Stomach smooth muscle (tissue), 2 donors: ENCODE measurements around the gene ELANE.
A peak's percentile ranks its signal among the peaks of the same experiment; 100 is the strongest.
"Not testable (repeated sequence)": the region's sequence is repeated elsewhere in the genome, so short reads cannot be mapped to it uniquely, and the experiment has no call there.

Experiments used
- H3K27ac ChIP-seq: one replicate; pipeline ENCODE4 v1.7.0; 2013; ENCODE audit warnings: mild to moderate bottlenecking, low read length, inconsistent platforms
- H3K27me3 ChIP-seq, 2 donors: one replicate each; pipeline ENCODE4 v1.7.0; 2013; ENCODE audit warnings: low read length in 2 of 2; ENCODE audit not compliant: insufficient read depth in 2 of 2, control insufficient read depth in 1 of 2
- H3K36me3 ChIP-seq, 2 donors: one replicate each; pipeline ENCODE4 v1.7.0; 2013; ENCODE audit warnings: low read length in 2 of 2; ENCODE audit not compliant: control insufficient read depth in 2 of 2, insufficient read depth in 2 of 2
- H3K4me1 ChIP-seq: one replicate; pipeline ENCODE4 v1.7.0; 2013; ENCODE audit warnings: low read length; ENCODE audit not compliant: control insufficient read depth, insufficient read depth
- H3K4me3 ChIP-seq, 2 donors: one replicate each; pipeline ENCODE4 v1.7.0; 2013; ENCODE audit warnings: low read length in 2 of 2
- H3K9ac ChIP-seq, 2 donors: one replicate each; pipeline ENCODE4 v1.7.0; 2013; ENCODE audit warnings: low read length in 2 of 2, mild to moderate bottlenecking in 1 of 2
- H3K9me3 ChIP-seq, 2 donors: one replicate each; pipeline ENCODE4 v1.7.0; 2013; ENCODE audit warnings: low read length in 2 of 2; ENCODE audit not compliant: control insufficient read depth in 2 of 2
- donor health status: healthy.
- donor health status: Pancreatic carcinoma.

ELANE gene

DNA sequence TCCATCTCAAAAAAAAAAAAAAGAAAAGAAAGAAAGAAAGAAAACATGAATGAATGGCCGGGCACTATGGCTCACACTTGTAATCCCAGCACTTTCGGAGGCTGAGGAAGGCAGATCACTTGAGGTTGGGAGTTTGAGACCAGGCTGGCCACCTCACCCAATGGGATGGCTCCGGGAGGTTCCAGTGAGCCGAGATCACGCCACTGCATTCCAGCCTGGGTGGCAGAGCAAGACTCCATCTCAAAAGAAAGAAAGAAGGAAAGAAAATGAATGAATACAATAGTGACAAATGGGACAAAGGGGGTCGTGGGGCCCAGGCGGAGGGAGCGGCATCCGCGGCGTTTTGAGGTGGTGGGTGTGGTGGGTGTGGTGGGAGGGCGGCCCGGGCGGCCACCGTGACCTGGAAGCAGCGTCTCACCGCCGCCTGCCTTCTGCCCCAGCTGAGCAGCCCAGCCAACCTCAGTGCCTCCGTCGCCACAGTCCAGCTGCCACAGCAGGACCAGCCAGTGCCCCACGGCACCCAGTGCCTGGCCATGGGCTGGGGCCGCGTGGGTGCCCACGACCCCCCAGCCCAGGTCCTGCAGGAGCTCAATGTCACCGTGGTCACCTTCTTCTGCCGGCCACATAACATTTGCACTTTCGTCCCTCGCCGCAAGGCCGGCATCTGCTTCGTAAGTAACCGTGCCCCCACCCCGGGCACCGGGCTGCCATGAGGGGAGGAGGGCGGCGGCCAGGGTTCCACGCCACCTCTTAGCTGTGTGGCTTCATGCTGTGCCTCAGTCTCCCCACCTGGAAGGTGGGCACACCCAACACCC, 6.2 kb upstream of the ELANE start:
- Histone ChIP-seq H3K9me3 (no peaks in the 10 kb centered on the region), H3K4me3 (no peak overlapping the region), H3K36me3 (no peaks in the 10 kb centered on the region), H3K27me3 (peaks cover 24 to 28% of the 10 kb centered on the region in 2 donors), H3K4me1 (peaks cover 25% of the 10 kb centered on the region), H3K9ac (no peak overlapping the region), H3K27ac (no peak overlapping the region)

DNA sequence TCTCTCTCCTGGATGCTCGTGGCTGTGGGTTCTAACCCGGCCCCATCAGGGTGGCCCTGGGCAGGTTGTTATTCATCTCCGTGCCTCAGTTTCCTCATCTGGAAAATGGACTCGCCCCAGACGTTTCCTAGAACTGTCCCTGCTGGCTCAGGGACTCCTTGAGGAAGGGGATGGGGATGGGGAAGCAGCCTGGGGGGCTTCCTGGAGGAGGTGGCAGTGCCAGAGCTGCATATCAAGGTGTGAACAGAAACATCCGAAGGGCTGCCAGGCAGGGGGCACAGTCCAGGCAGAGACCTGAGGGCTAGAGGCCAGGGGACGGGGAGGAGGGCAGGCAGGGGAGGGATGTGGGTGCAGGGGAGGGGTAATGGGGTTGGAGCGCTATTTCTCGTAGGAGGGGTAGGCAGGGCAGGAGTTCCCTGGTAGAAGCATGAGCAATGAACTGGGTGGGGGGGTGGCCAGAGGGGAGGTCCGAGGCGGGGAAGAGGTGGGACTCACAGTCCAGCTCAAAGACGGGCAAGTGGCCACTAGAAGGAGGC, 3.6 kb upstream of the ELANE start:
- H3K4me1 ChIP-seq: peaks cover 23% of the 10 kb centered on the region

GRCh38 chr19:849195-849594, 2.9 kb upstream of the ELANE start:
- peaks cover 20 to 23% of the 10 kb centered on the region in 2 donors for H3K27me3 ChIP-seq
- not testable (repeated sequence) for H3K9me3 ChIP-seq, H3K4me3 ChIP-seq, H3K27ac ChIP-seq, H3K9ac ChIP-seq, H3K36me3 ChIP-seq
- H3K4me1 ChIP-seq: peaks cover 18% of the 10 kb centered on the region

More for the DNA sequence above, 3.6 kb upstream of the ELANE start:
- Histone ChIP-seq H3K27me3 (peaks cover 18 to 29% of the 10 kb centered on the region in 2 donors), H3K9ac (no peak overlapping the region), H3K36me3 (no peaks in the 10 kb centered on the region), H3K9me3 (no peaks in the 10 kb centered on the region), H3K27ac (no peak overlapping the region), H3K4me3 (no peak overlapping the region)

DNA sequence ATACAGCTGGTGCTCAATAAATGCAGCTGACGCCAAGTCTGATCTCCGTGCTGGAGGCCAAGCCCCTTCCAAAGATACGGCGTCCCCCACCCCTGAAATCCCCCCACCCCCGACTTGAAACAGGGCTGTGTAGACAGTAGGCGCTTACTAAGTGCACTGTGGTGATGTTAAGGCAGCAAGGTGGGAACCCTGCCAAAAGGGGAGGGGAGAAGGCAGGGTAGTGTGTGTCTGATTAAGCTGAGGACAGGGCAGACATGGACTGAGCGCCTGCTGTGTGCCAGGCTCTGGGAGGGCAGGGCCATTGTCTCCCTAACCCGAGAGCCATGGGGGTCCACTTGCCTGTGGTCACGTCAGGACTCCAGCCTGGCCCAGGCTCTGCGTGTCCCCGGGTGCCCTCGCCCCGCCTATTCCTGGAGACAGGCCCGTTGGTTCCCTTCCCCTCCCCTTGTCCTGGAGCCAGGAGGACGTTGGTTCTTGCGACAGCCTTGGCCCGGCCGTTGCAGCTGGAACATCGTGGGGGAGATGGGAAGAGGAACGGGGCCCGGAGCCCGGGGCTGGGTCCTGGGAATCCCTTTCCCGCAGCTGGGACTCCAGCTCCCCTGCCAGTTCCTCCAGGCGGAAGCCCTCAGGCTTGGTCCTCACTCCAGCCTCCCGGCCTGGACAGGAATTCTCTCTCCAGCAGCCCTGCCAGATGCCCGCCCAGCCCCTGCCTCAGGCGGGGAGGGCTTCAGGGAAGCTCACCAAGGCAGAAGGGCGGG, 1.7 kb upstream of the ELANE start:
- no peaks in the 10 kb centered on the region for H3K9me3 ChIP-seq
- peaks cover 16 to 25% of the 10 kb centered on the region in 2 donors for H3K27me3 ChIP-seq
- no peaks in the 10 kb centered on the region for H3K36me3 ChIP-seq
- H3K4me3 ChIP-seq: peak overlapping the region in 1 of 2 donors; percentile 57
- peaks cover 18% of the 10 kb centered on the region for H3K4me1 ChIP-seq
- peak overlapping the region; percentile 67 for H3K27ac ChIP-seq
- H3K9ac ChIP-seq: peak overlapping the region; percentile 16 to 29

DNA sequence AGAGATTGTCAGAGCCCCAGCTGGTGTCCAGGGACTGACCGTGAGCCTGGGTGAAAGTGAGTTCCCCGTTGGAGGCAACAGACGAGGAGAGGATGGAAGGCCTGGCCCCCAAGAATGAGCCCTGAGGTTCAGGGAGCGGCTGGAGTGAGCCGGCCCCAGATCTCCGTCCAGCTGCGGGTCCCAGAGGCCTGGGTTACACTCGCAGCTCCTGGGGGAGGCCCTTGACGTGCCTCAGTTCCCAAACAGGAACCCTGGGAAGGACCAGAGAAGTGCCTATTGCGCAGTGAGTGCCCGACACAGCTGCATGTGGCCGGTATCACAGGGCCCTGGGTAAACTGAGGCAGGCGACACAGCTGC, 1.1 kb upstream of the ELANE start:
- H3K27ac ChIP-seq: peak overlapping the region; percentile 67
- no peaks in the 10 kb centered on the region for H3K9me3 ChIP-seq
- H3K4me3 ChIP-seq: peak overlapping the region in 1 of 2 donors; percentile 57
- H3K27me3 ChIP-seq: peaks cover 16 to 22% of the 10 kb centered on the region in 2 donors
- H3K4me1 ChIP-seq: peaks cover 18% of the 10 kb centered on the region
- peak overlapping the region; percentile 16 to 29 for H3K9ac ChIP-seq
- no peaks in the 10 kb centered on the region for H3K36me3 ChIP-seq

DNA sequence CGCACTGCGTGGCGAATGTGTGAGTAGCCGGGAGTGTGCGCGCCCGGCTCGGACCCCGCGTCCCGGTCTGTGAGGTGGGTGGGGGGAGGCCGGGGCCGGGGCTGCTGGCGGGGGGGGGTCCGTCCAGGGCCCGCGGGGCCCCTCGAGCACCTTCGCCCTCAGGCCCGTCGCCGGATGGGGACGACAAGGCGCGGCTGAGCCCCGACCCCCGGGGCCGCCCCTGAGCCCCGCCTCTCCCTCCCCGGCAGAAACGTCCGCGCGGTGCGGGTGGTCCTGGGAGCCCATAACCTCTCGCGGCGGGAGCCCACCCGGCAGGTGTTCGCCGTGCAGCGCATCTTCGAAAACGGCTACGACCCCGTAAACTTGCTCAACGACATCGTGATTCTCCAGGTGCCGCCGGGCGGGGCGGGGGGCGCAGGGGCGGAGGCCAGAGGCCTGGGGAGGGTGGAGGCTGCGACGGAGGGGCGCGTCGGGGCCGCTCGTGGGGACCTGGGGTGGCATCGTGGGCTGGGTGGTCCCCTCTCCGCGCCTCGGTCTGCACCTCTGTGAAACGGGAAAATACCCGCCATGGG, 997 bp downstream of the ELANE start:
- no peaks in the 10 kb centered on the region for H3K9me3 ChIP-seq
- no peaks in the 10 kb centered on the region for H3K36me3 ChIP-seq
- peaks cover 12% of the 10 kb centered on the region for H3K4me1 ChIP-seq
- H3K9ac ChIP-seq: no peak overlapping the region
- H3K27ac ChIP-seq: no peak overlapping the region
- H3K27me3 ChIP-seq: peaks cover 8 to 16% of the 10 kb centered on the region in 2 donors
- H3K4me3 ChIP-seq: no peak overlapping the region

- H3K27me3 ChIP-seq: peaks cover 15 to 16% of the 10 kb centered on the region in 2 donors
- H3K4me1 ChIP-seq: peaks cover 12% of the 10 kb centered on the region
- H3K4me3 ChIP-seq, H3K27ac ChIP-seq, H3K9me3 ChIP-seq, H3K36me3 ChIP-seq, H3K9ac ChIP-seq: not testable (repeated sequence)
Observed at GRCh38 chr19:853614-854220, 1.6 kb downstream of the ELANE start.

DNA sequence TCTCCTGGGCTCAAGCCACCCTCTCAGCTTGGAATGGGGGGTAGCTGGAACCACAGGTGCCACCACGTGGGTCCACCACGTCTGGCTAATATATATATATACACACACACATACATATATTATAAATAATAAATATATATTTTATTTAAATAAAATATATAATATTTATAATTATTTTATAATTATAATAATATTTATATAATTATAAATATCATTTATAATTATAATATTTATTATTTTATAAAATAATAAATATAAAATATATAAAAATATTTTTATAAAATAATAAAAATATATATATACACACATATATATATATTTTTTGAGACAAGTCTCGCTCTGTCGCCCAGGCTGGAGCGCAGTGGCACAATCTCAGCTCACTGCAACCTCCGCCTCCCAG, 2.4 kb downstream of the ELANE start:
- H3K9ac ChIP-seq: no peak overlapping the region
- peaks cover 21% of the 10 kb centered on the region in 2 donors for H3K27me3 ChIP-seq
- peaks cover 16% of the 10 kb centered on the region for H3K4me1 ChIP-seq
- no peaks in the 10 kb centered on the region for H3K36me3 ChIP-seq
- no peak overlapping the region for H3K4me3 ChIP-seq
- no peak overlapping the region for H3K27ac ChIP-seq
- H3K9me3 ChIP-seq: no peaks in the 10 kb centered on the region

DNA sequence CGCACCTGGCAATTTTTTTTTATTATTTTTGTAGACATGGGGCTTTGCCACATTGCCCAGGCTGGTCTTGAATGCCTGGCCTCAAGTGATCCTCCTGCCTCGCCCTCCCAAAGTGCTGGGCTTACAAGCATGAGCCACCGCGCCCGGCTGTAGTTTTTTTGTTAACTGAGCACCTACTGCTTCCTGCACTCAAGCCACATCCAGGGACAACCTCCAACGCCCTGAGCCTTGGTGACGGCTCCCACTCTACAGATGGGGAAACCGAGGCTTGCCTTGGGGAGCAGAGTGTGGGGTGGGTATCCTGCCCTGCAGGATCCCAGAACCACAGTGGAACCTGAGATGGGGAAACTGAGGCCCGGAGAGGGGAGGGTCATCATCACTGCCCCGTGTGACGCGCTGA, 3.0 kb downstream of the ELANE start:
- H3K9ac ChIP-seq: no peak overlapping the region
- H3K27ac ChIP-seq: no peak overlapping the region
- no peaks in the 10 kb centered on the region for H3K9me3 ChIP-seq
- H3K27me3 ChIP-seq: peaks cover 25 to 26% of the 10 kb centered on the region in 2 donors
- peaks cover 22% of the 10 kb centered on the region for H3K4me1 ChIP-seq
- H3K36me3 ChIP-seq: no peaks in the 10 kb centered on the region
- no peak overlapping the region for H3K4me3 ChIP-seq

DNA sequence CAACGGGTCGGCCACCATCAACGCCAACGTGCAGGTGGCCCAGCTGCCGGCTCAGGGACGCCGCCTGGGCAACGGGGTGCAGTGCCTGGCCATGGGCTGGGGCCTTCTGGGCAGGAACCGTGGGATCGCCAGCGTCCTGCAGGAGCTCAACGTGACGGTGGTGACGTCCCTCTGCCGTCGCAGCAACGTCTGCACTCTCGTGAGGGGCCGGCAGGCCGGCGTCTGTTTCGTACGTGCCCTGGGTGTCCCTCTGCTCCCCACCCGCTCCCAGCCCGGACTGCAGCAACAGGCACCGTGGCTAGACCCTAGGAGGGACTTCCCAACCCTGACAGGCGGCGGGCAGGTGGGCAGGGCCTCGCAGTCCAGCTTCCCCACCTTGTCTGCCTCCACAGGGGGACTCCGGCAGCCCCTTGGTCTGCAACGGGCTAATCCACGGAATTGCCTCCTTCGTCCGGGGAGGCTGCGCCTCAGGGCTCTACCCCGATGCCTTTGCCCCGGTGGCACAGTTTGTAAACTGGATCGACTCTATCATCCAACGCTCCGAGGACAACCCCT, 3.5 kb downstream of the ELANE start:
- Histone ChIP-seq H3K36me3 (no peaks in the 10 kb centered on the region), H3K27ac (no peak overlapping the region), H3K9me3 (no peaks in the 10 kb centered on the region), H3K9ac (no peak overlapping the region), H3K4me3 (no peak overlapping the region), H3K27me3 (peaks cover 25 to 28% of the 10 kb centered on the region in 2 donors), H3K4me1 (peaks cover 18% of the 10 kb centered on the region)
